Calu3 (cell line): Measurements from ENCODE around the gene PTPRN2. TPM values are rescaled to one million over a fixed set of nuclear protein-coding genes. Genes with fewer than 3 reads are reported as not detected.

ENCODE experiments used
- BruUV-seq: library from RNA; stranded (reverse); fragments of 400-500 nt; replicated peaks from 2 replicates; lab custom pipeline; 2021; lab: Mats Ljungman, UMichigan
- CTCF ChIA-PET: fragments of 300-600 bp; sonication (Branson Sonifier 250); formaldehyde crosslinking; loops from one replicate; lab custom pipeline; 2022; ENCODE audit warnings: antibody characterized with exemption; lab: Charles Lee
- DNase-seq: peaks from one replicate; pipeline ENCODE4 v3.0.0; 2022
- H3K27ac Mint-ChIP-seq: one replicate; pipeline ENCODE4 v1.8.0; 2022; ENCODE audit warnings: mixed read lengths; ENCODE audit not compliant: unreplicated experiment
- H3K27me3 Mint-ChIP-seq: one replicate; pipeline ENCODE4 v1.8.0; 2022; ENCODE audit warnings: mixed read lengths; ENCODE audit not compliant: unreplicated experiment
- H3K36me3 Mint-ChIP-seq: one replicate; pipeline ENCODE4 v1.8.0; 2022; ENCODE audit warnings: mild to moderate bottlenecking, moderate library complexity, mixed read lengths; ENCODE audit not compliant: insufficient read depth, unreplicated experiment
- H3K4me1 Mint-ChIP-seq: one replicate; pipeline ENCODE4 v1.8.0; 2022; ENCODE audit warnings: mild to moderate bottlenecking, low read depth, mixed read lengths; ENCODE audit not compliant: unreplicated experiment
- H3K4me3 Mint-ChIP-seq: one replicate; pipeline ENCODE4 v1.8.0; 2022; ENCODE audit warnings: mild to moderate bottlenecking, low read depth, moderate library complexity, mixed read lengths; ENCODE audit not compliant: unreplicated experiment
- H3K9me3 Mint-ChIP-seq: one replicate; pipeline ENCODE4 v1.8.0; 2022; ENCODE audit warnings: low read depth, mixed read lengths; ENCODE audit not compliant: unreplicated experiment
- CTCF ChIP-seq: fragments of 200-600 bp; IDR thresholded peaks from one replicate; pipeline ENCODE4 v1.8.0; 2022; ENCODE audit warnings: antibody characterized with exemption; ENCODE audit not compliant: unreplicated experiment
- intact Hi-C: fragments of 100-400 bp; cut with micrococcal nuclease; formaldehyde crosslinking; loops from one replicate; pipeline ENCODE4 v1.10.0; 2022; ENCODE audit not compliant: unreplicated experiment
- total RNA-seq: library from RNA; stranded (reverse); gene quantifications from 2 replicates; pipeline ENCODE4 v1.2.3, GENCODE V29; 2022

The PTPRN2 gene
- total RNA-seq, 1 experiment from 2014 or later: 2.0 TPM

- Mint-ChIP-seq H3K27ac (no peak overlapping the region), H3K4me1 (no peaks in the 10 kb centered on the region), H3K27me3 (no peaks in the 10 kb centered on the region), H3K36me3 (no peaks in the 10 kb centered on the region), H3K9me3 (peaks cover 12% of the 10 kb centered on the region), H3K4me3 (no peak overlapping the region)
- CTCF ChIA-PET: no interaction called here
- TF ChIP-seq CTCF: no peak
- no peak for DNase-seq
- intact Hi-C loops: no loop called here
- no TSS peak for BruUV-seq
Observed at GRCh38 chr7:158443014-158443687, 144.5 kb downstream of the PTPRN2 start.

GRCh38 chr7:158442260-158442659 lies 145.4 kb downstream of the PTPRN2 start:
- H3K4me1 Mint-ChIP-seq: no peaks in the 10 kb centered on the region
- CTCF ChIA-PET: no interaction called here
- no peak overlapping the region for H3K4me3 Mint-ChIP-seq
- no peaks in the 10 kb centered on the region for H3K36me3 Mint-ChIP-seq
- no peak for DNase-seq
- intact Hi-C loops: no loop called here
- H3K27ac Mint-ChIP-seq: no peak overlapping the region
- BruUV-seq: no TSS peak
- H3K27me3 Mint-ChIP-seq: no peaks in the 10 kb centered on the region
- peak; percentile 16 for TF ChIP-seq CTCF
- H3K9me3 Mint-ChIP-seq: peaks cover 12% of the 10 kb centered on the region

DNA sequence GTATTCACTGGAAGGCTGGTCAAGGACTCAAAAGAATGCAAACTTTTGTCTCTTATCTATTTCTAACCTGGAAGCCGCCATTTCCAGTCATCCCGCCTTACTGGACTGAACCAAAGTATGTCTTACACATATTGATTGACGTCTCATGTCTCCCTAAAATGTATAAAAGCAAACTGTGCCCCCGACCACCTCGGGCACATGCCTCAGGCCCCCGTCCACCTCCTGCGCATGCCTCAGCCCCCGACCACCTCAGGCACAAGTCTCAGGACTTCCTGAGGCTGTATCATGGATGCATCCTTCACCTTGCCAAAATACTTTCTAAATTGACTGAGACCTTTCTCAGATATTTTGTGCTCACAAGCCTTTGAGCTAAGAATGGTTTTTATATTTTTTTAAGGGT lies 148.6 kb downstream of the PTPRN2 start:
- Mint-ChIP-seq H3K4me3 (no peak overlapping the region), H3K4me1 (no peaks in the 10 kb centered on the region), H3K27me3 (no peaks in the 10 kb centered on the region), H3K9me3 (peaks cover 12% of the 10 kb centered on the region), H3K27ac (no peak overlapping the region), H3K36me3 (no peaks in the 10 kb centered on the region)
- no TSS peak for BruUV-seq
- CTCF ChIA-PET: no interaction called here
- intact Hi-C loops: loop anchor here (10.0 kb wide), 1 partner anchor 146 kb away; the partner anchor contains the start of gene PTPRN2
- no peak for DNase-seq
- no peak for TF ChIP-seq CTCF

DNA sequence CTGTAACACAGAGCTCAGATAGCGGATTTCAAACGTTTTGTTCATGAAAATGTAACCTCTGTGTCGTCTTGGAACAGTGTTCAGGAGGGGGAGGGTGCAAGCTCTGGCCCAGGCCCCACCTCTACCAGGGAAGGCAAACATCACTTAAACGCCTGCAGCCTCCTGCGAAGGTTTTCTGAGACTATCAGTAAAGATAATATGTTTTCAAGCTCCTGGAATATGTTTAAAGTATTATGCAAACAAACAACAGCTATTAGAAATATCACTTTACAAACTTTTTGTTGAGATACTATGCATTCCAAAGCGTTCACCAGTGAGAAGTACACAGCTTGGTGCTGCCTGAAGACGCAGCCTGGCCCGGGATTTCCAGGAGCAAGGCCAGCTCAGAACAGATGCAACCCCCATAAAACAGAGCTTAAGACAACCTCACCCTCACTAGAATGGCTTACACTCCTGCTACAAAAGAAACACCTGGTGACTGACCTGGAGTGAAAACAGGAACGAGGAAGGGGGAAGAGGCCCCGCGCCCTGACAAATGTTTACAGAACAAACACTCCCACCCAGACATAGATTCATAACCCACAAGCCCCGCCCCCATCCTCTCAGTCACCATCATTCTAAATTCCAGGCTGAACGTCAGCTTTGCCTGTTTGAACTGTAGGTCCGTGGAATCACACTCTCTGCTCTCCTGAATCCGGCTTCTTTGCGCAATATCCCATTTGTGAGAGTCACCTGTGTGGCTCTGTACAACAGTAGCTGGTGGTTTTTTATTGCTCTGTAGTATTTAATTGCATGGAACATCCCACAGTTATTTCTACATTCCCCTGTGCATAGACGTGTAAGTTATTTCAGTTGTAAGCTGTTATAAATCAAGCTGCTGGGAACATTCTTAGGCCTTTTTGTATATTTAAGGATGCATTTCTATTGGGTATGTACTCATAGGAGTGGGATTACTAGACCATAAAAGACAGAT lies 155.0 kb downstream of the PTPRN2 start:
- Mint-ChIP-seq H3K27me3 (no peaks in the 10 kb centered on the region), H3K4me3 (peak overlapping the region; percentile 57), H3K36me3 (peaks cover 13% of the 10 kb centered on the region), H3K4me1 (peaks cover 21% of the 10 kb centered on the region), H3K27ac (peak overlapping the region; percentile 93), H3K9me3 (no peaks in the 10 kb centered on the region)
- BruUV-seq: TSS peak; percentile 90
- CTCF ChIA-PET: interaction anchor here (0.6 kb wide), 1 partner anchor 280 kb away, joined by 5 read pairs; no protein-coding TSS in a partner anchor
- TF ChIP-seq CTCF: no peak
- intact Hi-C loops: loop anchor here (10.0 kb wide), 1 partner anchor 152 kb away; the partner anchor contains the start of gene PTPRN2
- DNase-seq: peak; percentile 87
